ENCODE data around the gene NXT1. TPM values are rescaled to one million over a fixed set of nuclear protein-coding genes. Genes with fewer than 3 reads are reported as not detected.

The NXT1 gene
- total and polyA plus RNA-seq, 2 of the 4 experiments (the other 2 are of a cell fraction): 23.6 to 25.5 TPM

- H2BK5ac ChIP-seq (ENCODE audit: low read depth, low read length, poor library complexity, severe bottlenecking): no peak overlapping the region
- no peak overlapping the region for H2AK5ac ChIP-seq (ENCODE audit: low read depth, low read length)
- no peak overlapping the region for H2AK9ac ChIP-seq (replicated peaks; ENCODE audit: low read depth, low read length, poor library complexity)
- no peaks in the 10 kb centered on the region for H3K4me1 ChIP-seq (ENCODE audit: control insufficient read depth, insufficient read depth, low read length)
- no TSS peak for BruUV-seq (replicated peaks)
- no peaks in the 10 kb centered on the region for H4K20me1 ChIP-seq (ENCODE audit: insufficient read depth, low read length)
- H2BK20ac ChIP-seq (ENCODE audit: low read depth, low read length): no peak overlapping the region
- ATAC-seq (ENCODE audit: low read depth) (no peak), DNase-seq (no peak)
- ChIA-PET POLR2A (ENCODE audit: unreplicated experiment) (no interaction called here), CTCF (interaction anchor here (0.6 kb wide), 1 partner anchor 318 kb away, joined by 3 read pairs; no protein-coding TSS in a partner anchor)
- H3K9me3 ChIP-seq (ENCODE audit: control insufficient read depth, insufficient read depth, low read length): no peaks in the 10 kb centered on the region
- in situ Hi-C loops (cut with MboI; ENCODE audit: low sequenced_read_pairs) (loop anchor here (25.0 kb wide), 1 partner anchor 1000 kb away; no protein-coding TSS in a partner anchor), intact Hi-C loops (cut with micrococcal nuclease) (no loop called here), dilution Hi-C loops (cut with HindIII; ENCODE audit: low sequenced_read_pairs, unreplicated experiment) (no loop called here)
- H4K91ac ChIP-seq (ENCODE audit: insufficient read depth, low read depth, low read length): no peak overlapping the region
- H2BK120ac ChIP-seq (ENCODE audit: low read depth, low read length): no peak overlapping the region
- no peak overlapping the region for H3K56ac ChIP-seq (ENCODE audit: extremely low read depth, insufficient read depth, low read length)
- no peak overlapping the region for H3K9ac ChIP-seq (ENCODE audit: low read depth, low read length)
- no peak overlapping the region for H3K4ac ChIP-seq (ENCODE audit: low read depth, low read length)
- no peak overlapping the region for H3K4me3 ChIP-seq (ENCODE audit: insufficient read depth, low read depth, low read length)
- no peaks in the 10 kb centered on the region for H3K36me3 ChIP-seq (ENCODE audit: control insufficient read depth, insufficient read depth, low read length)
- H3K9me1 ChIP-seq (ENCODE audit: insufficient read depth, low read length): no peaks in the 10 kb centered on the region
- H3K27ac ChIP-seq (ENCODE audit: insufficient read depth, low read length): no peak overlapping the region
- H2AFZ ChIP-seq (replicated peaks; ENCODE audit: low read length, poor library complexity): no peak overlapping the region
- no peaks in the 10 kb centered on the region for H3K79me1 ChIP-seq (ENCODE audit: low read depth in 1 of 2, low read length in 2 of 2)
- no peak overlapping the region for H4K5ac ChIP-seq (ENCODE audit: low read depth, low read length)
- no peak overlapping the region for H4K8ac ChIP-seq (ENCODE audit: low read depth in 2 of 2, low read length in 2 of 2)
- no peak overlapping the region for H3K23ac ChIP-seq (ENCODE audit: low read depth, low read length)
- H3K18ac ChIP-seq (ENCODE audit: low read depth, low read length): no peak overlapping the region
- no peak overlapping the region for H3K14ac ChIP-seq (replicated peaks; ENCODE audit: low read depth, low read length)
- H2BK15ac ChIP-seq (ENCODE audit: low read depth, low read length): no peak overlapping the region
- no peak for TF ChIP-seq SMC3 (IDR thresholded peaks at IDR 0.05; ENCODE audit: low read depth, low read length)
- no peak for TF ChIP-seq BHLHE40 (IDR thresholded peaks at IDR 0.05; ENCODE audit: low read depth, low read length)
- no peak for TF ChIP-seq MAZ (IDR thresholded peaks at IDR 0.05; ENCODE audit: borderline replicate concordance, low read depth, low read length)
- no peak for TF ChIP-seq CTCF (conservative IDR thresholded peaks at IDR 0.05; ENCODE audit: low read depth, low read length)
- TF ChIP-seq CEBPB (IDR thresholded peaks at IDR 0.05; ENCODE audit: low read depth, low read length): no peak
- TF ChIP-seq MAFK (IDR thresholded peaks at IDR 0.05; ENCODE audit: low read depth, low read length): no peak
- TF ChIP-seq ELK1 (IDR thresholded peaks at IDR 0.05; ENCODE audit: borderline replicate concordance, low read depth, low read length): no peak
- no peak for TF ChIP-seq RCOR1 (IDR thresholded peaks at IDR 0.05; ENCODE audit: insufficient replicate concordance, low read length)
- TF ChIP-seq, protein P1, sequence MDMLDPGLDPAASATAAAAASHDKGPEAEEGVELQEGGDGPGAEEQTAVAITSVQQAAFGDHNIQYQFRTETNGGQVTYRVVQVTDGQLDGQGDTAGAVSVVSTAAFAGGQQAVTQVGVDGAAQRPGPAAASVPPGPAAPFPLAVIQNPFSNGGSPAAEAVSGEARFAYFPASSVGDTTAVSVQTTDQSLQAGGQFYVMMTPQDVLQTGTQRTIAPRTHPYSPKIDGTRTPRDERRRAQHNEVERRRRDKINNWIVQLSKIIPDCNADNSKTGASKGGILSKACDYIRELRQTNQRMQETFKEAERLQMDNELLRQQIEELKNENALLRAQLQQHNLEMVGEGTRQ (IDR thresholded peaks at IDR 0.05; ENCODE audit: low read depth, low read length): no peak
- no peak for TF ChIP-seq NFE2L2 (IDR thresholded peaks at IDR 0.05; ENCODE audit: low read depth, low read length)
- TF ChIP-seq MXI1 (IDR thresholded peaks at IDR 0.05; ENCODE audit: borderline replicate concordance, low read depth, low read length): no peak
- no peak for TF ChIP-seq RFX5 (IDR thresholded peaks at IDR 0.05; ENCODE audit: low read depth, low read length)
- no peak for TF ChIP-seq FOS (IDR thresholded peaks at IDR 0.05; ENCODE audit: low read depth, low read length)
- H3K27me3 ChIP-seq (ENCODE audit: control insufficient read depth, insufficient read depth, low read length): peaks cover 9% of the 10 kb centered on the region
- no peak overlapping the region for H3K4me2 ChIP-seq (ENCODE audit: low read depth, low read length)
Observed at GRCh38 chr20:23337312-23337711, 13.3 kb upstream of the NXT1 start.

All from IMR-90 (cell line).